Fibroblast of lung (primary cell): ENCODE results near the gene CHCHD2. TPM values are rescaled to one million over a fixed set of nuclear protein-coding genes. Genes with fewer than 3 reads are reported as not detected.

Experiments used
- DNase-seq, 2 donors: peaks; one replicate each; pipeline versions ENCODE4 v3.0.0 to v3.0.0-alpha.2; 2010; ENCODE audit warnings: low read depth in 2 of 2
- H2AFZ ChIP-seq: 2 replicates; pipeline ENCODE4 v1.5.1; 2012; ENCODE audit warnings: low read length, control low read depth, inconsistent platforms
- H3K27ac ChIP-seq: 2 replicates; pipeline ENCODE4 v1.5.1; 2011; ENCODE audit warnings: low read length, control low read depth; ENCODE audit not compliant: insufficient read depth
- H3K27me3 ChIP-seq: 2 replicates; pipeline ENCODE4 v1.5.1; 2011; ENCODE audit warnings: mild to moderate bottlenecking, low read length; ENCODE audit not compliant: control insufficient read depth, insufficient read depth
- H3K36me3 ChIP-seq: 2 replicates; pipeline ENCODE4 v1.5.1; 2011; ENCODE audit warnings: low read length; ENCODE audit not compliant: control insufficient read depth, insufficient read depth
- H3K4me1 ChIP-seq: 2 replicates; pipeline ENCODE4 v1.5.1; 2011; ENCODE audit warnings: low read length; ENCODE audit not compliant: control insufficient read depth, insufficient read depth; ENCODE audit errors: extremely low read depth
- H3K4me2 ChIP-seq: 2 replicates; pipeline ENCODE4 v1.5.1; 2011; ENCODE audit warnings: low read length, control low read depth; ENCODE audit not compliant: insufficient read depth; ENCODE audit errors: extremely low read depth
- H3K4me3 ChIP-seq, 4 experiments: fragments of 200-600 bp in 1 of 4; sonication (generic) in 1 of 4; replicated peaks in 1 of 4; 2 replicates each; pipeline ENCODE4 v1.5.1; 2011 to 2016; ENCODE audit warnings: low read length in 4 of 4, low read depth in 3 of 4, mild to moderate bottlenecking in 3 of 4, control low read depth in 2 of 4, inconsistent platforms in 1 of 4, mixed read lengths in 1 of 4; ENCODE audit not compliant: insufficient read depth in 1 of 4; ENCODE audit errors: control extremely low read depth in 1 of 4
- H3K79me2 ChIP-seq: 2 replicates; pipeline ENCODE4 v1.5.1; 2012; ENCODE audit warnings: mild to moderate bottlenecking, low read length, inconsistent platforms; ENCODE audit not compliant: control insufficient read depth, insufficient read depth
- H3K9ac ChIP-seq: 2 replicates; pipeline ENCODE4 v1.5.1; 2011; ENCODE audit warnings: mild to moderate bottlenecking, low read length, control low read depth; ENCODE audit not compliant: insufficient read depth
- H3K9me3 ChIP-seq: 2 replicates; pipeline ENCODE4 v1.5.1; 2012; ENCODE audit warnings: low read depth, low read length; ENCODE audit not compliant: control insufficient read depth, insufficient read depth
- H4K20me1 ChIP-seq: 2 replicates; pipeline ENCODE4 v1.5.1; 2011; ENCODE audit warnings: low read length; ENCODE audit not compliant: control insufficient read depth, insufficient read depth; ENCODE audit errors: extremely low read depth
- EZH2 ChIP-seq: IDR thresholded peaks from 2 replicates; pipeline ENCODE4 v1.5.1; 2012; ENCODE audit warnings: low read length, control low read depth, mild to moderate bottlenecking; ENCODE audit errors: missing control alignments
- polyA plus RNA-seq, 2 donors: library from polyadenylated mRNA; depleted of rRNA in 1 of 2; stranded (reverse) in 1 of 2; unstranded in 1 of 2; fragments of >200 nt; gene quantifications; 2 replicates each; pipeline ENCODE4 v1.2.1, GENCODE V29; 2011 to 2012; ENCODE audit warnings: missing spikeins in 1 of 2
- total RNA-seq: library from RNA; depleted of rRNA; stranded (reverse); fragments of >200 nt; gene quantifications from 2 replicates; pipeline ENCODE4 v1.2.1, GENCODE V29; 2014
- TF ChIP-seq, protein P1 (sequence below), 2 donors: IDR thresholded peaks in 1 of 2; conservative IDR thresholded peaks in 1 of 2; 1 replicate in 1 of 2; 2 replicates in 1 of 2; pipeline ENCODE4 v1.5.1; 2011 to 2012; ENCODE audit warnings: low read length in 2 of 2, control low read depth in 1 of 2, inconsistent platforms in 1 of 2, low read depth in 1 of 2, mild to moderate bottlenecking in 1 of 2

Gene CHCHD2
- total and polyA plus RNA-seq, 2 donors (not counting 1 experiment from before 2014, with no cell fraction given): 232 to 338 TPM

DNA sequence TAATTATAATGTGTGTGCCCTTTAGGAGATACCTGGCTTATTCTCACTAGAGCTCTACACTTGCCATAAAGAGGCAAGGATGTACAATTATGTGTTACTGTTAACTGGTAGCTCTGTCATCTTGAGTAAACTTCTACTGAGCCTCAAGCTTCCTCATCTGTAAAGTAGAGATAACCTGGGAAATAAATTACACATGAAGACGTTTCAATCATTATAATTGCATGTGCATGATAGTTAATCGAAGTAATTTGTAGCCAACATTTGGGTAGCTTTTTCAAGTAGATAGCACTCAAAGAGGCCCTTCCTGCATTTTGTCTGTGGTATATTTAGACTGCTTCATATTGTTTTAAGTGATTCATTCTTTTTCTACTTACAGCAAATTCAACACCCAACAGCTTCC is 52.3 kb downstream of the CHCHD2 start:
- TF ChIP-seq, protein P1, sequence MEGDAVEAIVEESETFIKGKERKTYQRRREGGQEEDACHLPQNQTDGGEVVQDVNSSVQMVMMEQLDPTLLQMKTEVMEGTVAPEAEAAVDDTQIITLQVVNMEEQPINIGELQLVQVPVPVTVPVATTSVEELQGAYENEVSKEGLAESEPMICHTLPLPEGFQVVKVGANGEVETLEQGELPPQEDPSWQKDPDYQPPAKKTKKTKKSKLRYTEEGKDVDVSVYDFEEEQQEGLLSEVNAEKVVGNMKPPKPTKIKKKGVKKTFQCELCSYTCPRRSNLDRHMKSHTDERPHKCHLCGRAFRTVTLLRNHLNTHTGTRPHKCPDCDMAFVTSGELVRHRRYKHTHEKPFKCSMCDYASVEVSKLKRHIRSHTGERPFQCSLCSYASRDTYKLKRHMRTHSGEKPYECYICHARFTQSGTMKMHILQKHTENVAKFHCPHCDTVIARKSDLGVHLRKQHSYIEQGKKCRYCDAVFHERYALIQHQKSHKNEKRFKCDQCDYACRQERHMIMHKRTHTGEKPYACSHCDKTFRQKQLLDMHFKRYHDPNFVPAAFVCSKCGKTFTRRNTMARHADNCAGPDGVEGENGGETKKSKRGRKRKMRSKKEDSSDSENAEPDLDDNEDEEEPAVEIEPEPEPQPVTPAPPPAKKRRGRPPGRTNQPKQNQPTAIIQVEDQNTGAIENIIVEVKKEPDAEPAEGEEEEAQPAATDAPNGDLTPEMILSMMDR (conservative IDR thresholded peaks at IDR 0.05 in 1 of 2, IDR thresholded peaks at IDR 0.05 in 1 of 2; ENCODE audit: low read depth in 1 of 2, low read length in 2 of 2): no peak
- TF ChIP-seq EZH2: no peak
- Histone ChIP-seq H3K4me2 (no peak overlapping the region), H3K9me3 (no peaks in the 10 kb centered on the region), H3K4me1 (no peaks in the 10 kb centered on the region), H4K20me1 (no peaks in the 10 kb centered on the region), H3K27me3 (no peaks in the 10 kb centered on the region), H3K79me2 (peaks cover 40% of the 10 kb centered on the region), H3K36me3 (peaks cover 11% of the 10 kb centered on the region), H3K4me3 (no peak overlapping the region), H2AFZ (no peak overlapping the region), H3K9ac (no peak overlapping the region), H3K27ac (no peak overlapping the region)
- DNase-seq: no peak

GRCh38 chr7:56053379-56053778 is 52.9 kb downstream of the CHCHD2 start:
- Histone ChIP-seq H3K9ac (no peak overlapping the region), H3K4me1 (no peaks in the 10 kb centered on the region), H3K27me3 (no peaks in the 10 kb centered on the region), H3K79me2 (peaks cover 40% of the 10 kb centered on the region), H3K9me3 (no peaks in the 10 kb centered on the region), H3K4me3 (no peak overlapping the region), H3K36me3 (peaks cover 11% of the 10 kb centered on the region), H2AFZ (no peak overlapping the region), H3K4me2 (peak overlapping the region; percentile 15), H4K20me1 (no peaks in the 10 kb centered on the region), H3K27ac (no peak overlapping the region)
- TF ChIP-seq, protein P1 (conservative IDR thresholded peaks at IDR 0.05 in 1 of 2, IDR thresholded peaks at IDR 0.05 in 1 of 2; ENCODE audit: low read depth in 1 of 2, low read length in 2 of 2): no peak
- TF ChIP-seq EZH2: no peak
- DNase-seq: no peak

Other genes with a start within 250 kb of the CHCHD2 start
- gene SEPTIN14, start 243.7 kb downstream of the CHCHD2 start, total RNA-seq: not detected in 2 replicates
- gene SEPTIN14, start 243.7 kb downstream of the CHCHD2 start, polyA plus RNA-seq: not detected in 2 replicates
- gene ZNF713, start 219.0 kb downstream of the CHCHD2 start, total RNA-seq: 2.8 and 3.0 TPM in 2 replicates
- gene ZNF713, start 219.0 kb downstream of the CHCHD2 start, polyA plus RNA-seq: 1.4 and 1.5 TPM in 2 replicates
- 17.5 and 20.8 TPM in 2 replicates for gene MRPS17, start 154.6 kb downstream of the CHCHD2 start, total RNA-seq
- gene MRPS17, start 154.6 kb downstream of the CHCHD2 start, polyA plus RNA-seq: 14.6 and 19.4 TPM in 2 replicates
- 32.4 and 42.4 TPM in 2 replicates for gene NIPSNAP2, start 141.9 kb downstream of the CHCHD2 start, total RNA-seq
- gene NIPSNAP2, start 141.9 kb downstream of the CHCHD2 start, polyA plus RNA-seq: 58.6 and 65.0 TPM in 2 replicates
- gene PSPH, start 55.0 kb downstream of the CHCHD2 start, total RNA-seq: 61.1 and 74.3 TPM in 2 replicates
- gene PSPH, start 55.0 kb downstream of the CHCHD2 start, polyA plus RNA-seq: 14.4 and 19.9 TPM in 2 replicates
- 158 and 168 TPM in 2 replicates for gene CCT6A, start 54.7 kb downstream of the CHCHD2 start, total RNA-seq
- 172 and 266 TPM in 2 replicates for gene CCT6A, start 54.7 kb downstream of the CHCHD2 start, polyA plus RNA-seq
- 199 and 229 TPM in 2 replicates for gene SUMF2, start 42.2 kb downstream of the CHCHD2 start, total RNA-seq
- gene SUMF2, start 42.2 kb downstream of the CHCHD2 start, polyA plus RNA-seq: 118 and 163 TPM in 2 replicates
- 0.77 and 1.3 TPM in 2 replicates for gene PHKG1, start 13.5 kb downstream of the CHCHD2 start, total RNA-seq
- gene PHKG1, start 13.5 kb downstream of the CHCHD2 start, polyA plus RNA-seq: 0.23 and 0.41 TPM in 2 replicates
- gene NUPR2, start 9.9 kb upstream of the CHCHD2 start, total RNA-seq: not detected in 2 replicates
- not detected in 2 replicates for gene NUPR2, start 9.9 kb upstream of the CHCHD2 start, polyA plus RNA-seq